HuH-7 (cell line): ENCODE data around the gene PLEKHA6.

Experiments
- DNase-seq: peaks from one replicate; pipeline ENCODE4 v3.0.0; 2011; ENCODE audit warnings: low spot score

The PLEKHA6 gene

DNA sequence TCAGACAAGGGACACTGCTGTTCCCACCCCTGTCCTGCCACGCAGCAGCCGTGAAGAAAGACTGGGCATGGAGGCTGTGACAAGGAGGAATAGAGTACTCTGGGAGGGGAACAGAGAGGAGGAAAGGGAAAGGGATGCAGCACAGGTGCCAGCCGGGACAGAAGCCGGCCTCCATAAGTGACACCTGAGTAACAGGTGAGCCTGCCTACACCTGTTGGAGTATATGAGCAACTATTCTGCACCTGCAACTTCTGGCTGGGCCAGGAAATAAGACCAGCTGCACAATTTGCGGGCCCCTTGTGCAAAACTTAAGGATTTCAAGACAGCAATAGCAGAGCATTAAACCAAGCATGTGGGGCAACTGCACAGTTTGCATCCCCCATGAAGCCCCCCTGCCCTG, 73.4 kb downstream of the PLEKHA6 start:
- no peak for DNase-seq

DNA sequence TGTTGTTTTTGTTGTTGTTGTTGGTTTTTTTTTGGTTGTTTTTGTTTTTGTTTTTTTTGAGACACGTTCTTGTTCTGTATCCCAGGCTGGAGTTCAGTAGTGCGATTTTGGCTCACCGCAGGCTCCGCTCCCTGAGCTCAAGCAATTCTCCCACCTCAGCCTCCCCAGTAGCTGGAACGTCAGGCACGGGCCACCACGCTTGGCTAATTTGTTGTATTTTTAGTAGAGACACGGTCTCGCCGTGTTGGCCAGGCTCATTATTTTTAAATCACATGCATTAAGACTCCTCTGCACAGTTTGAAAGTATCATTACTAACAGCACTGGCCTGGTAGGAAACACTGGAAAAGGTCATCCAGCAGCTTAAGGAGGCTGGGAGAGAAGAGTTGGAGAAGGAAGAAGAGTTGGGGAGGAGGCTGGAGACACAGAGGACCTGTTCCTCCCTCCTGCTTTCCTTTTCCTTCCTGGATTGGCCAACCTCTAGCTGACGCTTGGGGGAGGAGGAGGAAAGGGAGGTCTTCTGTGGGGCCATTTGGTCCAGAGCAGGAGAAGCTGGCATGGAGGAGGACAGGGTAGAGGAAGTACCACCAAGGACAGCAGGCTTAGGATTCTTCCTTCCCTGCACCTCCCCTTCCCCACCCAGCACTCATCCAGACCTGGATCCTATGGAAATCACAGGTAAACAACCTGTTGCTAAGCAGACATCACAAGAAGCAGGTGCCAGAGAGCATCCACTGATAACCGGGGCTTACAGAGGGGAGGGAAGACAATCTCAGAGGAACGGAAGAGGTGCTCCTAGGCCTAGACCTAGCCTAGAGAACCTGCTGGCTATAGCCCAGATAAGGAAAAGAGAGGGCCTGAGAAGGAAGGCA, 74.1 kb downstream of the PLEKHA6 start:
- no peak for DNase-seq

DNA sequence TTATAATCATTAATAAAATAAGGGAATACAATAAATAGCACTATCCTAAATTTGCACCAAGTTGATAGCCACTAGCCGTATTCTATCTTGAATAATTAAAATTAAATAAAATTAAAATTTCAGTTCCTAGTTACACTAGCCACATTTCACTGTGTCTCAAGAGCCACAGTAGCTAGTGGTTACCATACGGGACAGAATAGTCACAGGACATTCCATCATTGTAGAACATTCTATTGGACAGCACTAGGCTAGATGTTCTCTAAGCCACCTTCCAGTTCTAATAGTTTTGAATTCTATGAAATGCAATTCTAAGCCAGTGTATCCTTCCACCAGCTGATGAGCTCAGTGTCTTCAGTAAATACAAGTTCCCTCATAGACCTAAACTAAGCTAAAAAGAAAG, 74.8 kb downstream of the PLEKHA6 start:
- DNase-seq: no peak

DNA sequence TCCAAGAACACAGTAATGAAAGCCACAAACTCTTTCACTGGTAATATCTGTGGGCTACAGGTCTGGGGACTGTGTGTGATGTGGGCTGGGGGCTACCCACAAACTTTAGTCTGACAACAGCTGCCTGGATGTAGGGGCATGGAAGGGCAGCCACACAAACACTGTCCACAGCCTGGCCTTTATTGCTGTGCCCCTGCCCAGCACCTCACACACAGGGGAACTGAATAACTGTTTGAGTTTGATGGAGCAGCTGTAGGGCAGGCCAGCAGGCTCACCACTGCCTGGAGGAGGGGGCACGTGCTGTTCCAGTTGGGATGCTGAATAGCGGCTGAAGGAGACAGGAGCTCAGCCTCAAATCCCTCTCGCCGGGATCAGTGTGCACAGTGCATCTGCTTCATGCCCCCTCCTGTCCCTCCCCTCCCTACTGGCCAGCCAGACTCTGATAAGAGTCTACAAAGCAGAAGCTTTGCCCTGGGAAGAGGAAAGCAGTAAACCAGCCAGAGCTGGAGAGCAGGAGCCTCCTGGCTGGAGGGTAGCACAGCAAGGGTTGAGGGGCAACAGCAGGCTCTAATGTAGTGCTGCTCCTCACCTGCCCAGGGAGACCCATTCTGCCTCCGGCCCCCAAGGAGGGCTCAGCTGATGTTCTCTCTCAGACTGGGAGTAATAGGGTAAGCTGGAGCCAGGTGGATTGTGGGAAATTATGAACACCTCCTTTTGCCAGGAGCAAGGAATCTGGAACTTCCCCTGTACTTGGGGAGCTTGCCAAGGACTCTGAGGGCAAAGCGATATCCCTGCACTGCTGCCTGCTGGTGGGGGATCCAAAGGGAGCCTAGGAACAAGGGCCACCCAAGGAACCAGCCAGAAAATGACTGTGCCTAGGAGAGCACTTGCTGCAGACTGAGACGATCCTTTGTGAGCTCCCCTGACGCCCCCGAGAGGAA, 75.7 kb downstream of the PLEKHA6 start:
- no peak for DNase-seq

DNA sequence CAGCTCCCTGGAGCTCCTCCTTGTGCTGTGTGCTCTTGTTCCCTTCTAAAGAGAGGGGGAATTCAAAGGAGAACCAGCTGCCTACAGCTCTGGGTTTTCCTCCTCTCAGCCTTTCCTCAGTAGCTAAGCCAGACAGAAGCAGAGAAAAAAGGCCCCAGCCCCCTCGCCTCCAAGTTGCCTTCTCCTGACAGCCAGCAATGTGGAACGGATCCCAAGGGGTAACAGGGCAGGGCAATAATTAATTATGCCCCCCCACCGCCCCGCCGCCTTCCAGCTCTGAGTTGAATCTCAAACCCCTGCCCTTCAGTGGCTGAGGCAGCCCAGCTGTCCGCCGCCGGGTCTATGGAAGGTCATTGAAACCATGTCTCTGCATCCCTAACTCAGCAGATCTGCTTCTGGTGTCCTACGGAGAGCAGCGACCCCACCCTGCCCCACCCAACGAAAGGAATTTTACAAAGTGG, 76.9 kb downstream of the PLEKHA6 start:
- no peak for DNase-seq

DNA sequence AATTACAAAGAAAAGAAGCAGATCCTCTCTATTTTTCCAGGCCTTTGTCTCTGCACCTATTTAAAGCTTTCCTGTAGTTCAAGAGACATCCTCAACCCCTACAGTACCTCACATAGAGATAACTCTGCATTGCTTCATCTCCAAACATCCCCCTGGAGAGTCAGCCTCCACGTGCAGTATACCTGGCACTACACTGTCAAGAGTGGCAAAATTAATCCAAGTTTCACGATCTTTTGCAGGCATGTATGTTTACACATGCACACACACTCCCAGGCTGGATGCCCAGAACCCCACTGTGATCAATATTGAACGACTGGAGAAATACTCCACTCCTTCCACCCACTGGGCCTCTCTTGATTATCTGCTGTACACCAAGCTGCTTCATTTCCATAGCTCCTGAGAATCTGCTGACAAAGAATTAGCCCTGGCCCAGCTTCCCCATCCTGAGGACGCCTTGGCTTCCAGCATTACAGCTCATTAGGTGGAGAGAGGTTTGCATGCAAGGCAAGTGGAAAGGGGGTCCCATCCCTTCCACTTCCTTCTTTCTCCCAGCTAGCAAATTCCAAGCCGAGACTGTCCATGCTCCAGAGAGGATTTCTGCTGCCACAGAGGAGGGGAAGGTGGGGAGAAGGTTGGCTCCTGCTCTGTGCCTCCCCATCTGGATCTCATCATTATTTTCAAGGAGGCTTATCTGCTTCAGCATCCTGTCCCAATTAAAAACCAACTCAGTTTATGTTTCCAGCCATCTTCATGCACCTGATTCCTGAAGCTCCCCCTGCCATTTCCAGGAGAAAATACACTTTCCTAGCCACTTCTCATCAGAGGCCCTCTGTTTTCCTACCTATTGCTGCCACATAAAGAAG, 79.4 kb downstream of the PLEKHA6 start:
- DNase-seq: no peak

DNA sequence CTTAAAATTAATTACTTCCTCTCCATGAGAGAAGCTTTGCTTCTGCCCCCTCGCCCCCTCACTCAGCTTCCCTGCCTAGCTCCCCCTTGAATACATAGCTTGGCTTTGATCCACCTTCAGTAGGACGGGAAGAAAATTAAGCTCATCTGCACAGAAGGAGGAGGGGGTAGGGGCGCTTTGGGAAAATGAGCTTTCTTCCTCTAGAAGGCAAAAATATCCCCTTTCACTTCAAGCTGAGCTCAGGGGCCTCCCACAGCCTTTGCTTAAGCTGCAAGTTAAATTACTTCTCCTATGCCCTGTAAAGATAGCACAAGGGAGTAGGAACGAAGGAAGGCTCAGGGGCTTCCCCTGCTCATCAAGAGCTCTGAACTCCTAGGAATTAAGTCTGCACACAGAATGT, 80.8 kb downstream of the PLEKHA6 start:
- no peak for DNase-seq

DNA sequence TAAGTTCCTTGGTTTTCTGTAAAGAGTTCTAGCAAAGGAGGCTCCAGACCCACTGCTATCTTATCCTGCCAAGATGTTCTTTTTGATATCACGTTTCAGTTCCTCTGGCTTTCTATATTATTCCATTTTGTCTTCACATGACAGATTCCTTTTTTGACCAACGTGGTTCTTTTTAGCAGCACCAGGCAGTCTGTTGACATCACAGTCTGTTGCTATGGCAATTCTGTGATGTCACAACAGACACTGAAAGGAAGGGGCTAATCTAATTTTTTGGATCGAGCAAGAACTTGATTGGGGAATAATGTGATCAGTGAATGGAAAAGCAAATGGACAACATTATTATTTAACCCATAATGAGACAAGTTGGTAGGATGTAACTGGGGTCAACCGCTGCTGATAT, 81.5 kb downstream of the PLEKHA6 start:
- DNase-seq: no peak

DNA sequence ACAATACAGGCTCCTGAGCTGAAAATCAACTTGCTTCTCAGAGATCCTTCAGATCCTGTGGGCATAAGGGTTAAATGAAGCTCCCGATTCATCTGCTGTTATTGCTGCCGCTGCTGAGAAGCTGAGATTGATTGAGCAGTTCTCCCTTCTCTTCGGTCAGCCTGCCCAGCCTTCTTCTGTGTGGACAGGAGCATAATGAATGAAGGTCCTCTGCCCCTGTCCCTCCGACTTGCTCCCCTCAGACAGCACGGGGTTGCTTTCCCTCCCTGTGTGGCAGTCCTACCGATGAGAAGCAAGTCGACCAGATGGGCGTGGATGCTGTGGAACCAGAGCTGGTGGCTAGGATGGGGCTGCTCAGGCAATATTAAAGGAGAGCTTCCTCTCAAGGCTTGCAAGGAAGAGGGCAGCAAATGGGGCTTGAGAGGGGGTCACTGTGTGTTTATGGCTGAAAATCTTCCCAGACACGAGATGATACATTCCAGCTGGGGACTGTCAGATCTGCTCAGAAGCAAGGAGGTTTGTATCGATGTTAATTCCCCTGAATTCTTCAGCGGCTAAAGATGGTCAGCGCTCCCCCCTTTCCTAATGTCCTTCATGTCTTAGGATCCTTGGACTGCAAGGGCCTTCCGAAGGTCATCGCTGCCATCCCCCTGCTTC, 82.0 kb downstream of the PLEKHA6 start:
- no peak for DNase-seq

DNA sequence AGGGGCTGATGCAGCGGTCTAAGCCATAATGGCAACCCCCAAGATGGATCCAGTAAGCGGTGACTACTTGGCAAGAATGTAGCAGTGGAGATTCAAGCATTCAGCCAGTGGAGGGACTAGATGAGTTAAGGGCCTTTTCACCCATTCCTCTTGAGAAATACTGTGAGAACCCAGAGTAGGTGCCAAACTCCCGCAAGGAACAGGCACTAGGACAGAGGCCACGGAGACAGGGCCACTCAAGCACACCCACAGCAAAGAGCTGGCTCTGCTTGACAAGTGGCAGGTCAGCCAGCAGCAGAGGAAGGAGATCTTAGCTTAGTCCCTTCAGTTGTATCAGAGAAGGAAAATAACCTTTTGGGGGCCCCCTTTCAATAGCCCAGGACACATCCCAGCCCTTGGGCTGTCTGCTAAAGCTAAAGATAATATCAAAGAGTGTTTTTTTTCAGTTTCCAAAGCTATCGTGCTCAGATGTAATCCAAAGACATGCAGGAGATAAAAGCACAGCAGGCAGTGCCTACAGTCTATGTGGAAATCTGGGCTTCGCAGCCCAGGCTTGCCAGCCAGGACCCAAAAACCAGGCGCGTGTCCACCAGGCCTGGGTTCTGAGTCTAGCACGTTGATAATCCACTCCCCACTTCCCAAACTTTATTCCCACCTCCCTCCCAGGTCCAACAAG, 83.9 kb downstream of the PLEKHA6 start:
- no peak for DNase-seq

DNA sequence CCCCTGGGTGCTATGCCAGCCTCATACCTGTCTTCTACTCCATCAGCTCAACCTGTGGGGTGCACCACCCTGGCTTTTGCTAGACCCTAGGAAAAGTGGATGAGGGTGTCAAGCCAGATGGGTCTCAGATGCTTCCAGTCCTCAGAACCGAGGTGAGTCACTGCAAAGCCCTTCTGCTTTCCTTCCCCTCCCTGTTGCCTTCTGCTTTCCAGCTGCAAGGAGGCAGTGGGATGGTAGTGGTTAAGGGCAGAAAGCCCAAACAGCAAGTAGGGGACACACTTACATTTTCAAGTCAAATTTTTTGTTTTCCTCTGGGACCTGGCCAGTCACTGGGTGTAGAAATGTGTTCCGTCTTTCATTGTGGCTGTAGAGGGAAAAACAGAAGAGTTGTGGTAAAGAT, 85.3 kb downstream of the PLEKHA6 start:
- no peak for DNase-seq

DNA sequence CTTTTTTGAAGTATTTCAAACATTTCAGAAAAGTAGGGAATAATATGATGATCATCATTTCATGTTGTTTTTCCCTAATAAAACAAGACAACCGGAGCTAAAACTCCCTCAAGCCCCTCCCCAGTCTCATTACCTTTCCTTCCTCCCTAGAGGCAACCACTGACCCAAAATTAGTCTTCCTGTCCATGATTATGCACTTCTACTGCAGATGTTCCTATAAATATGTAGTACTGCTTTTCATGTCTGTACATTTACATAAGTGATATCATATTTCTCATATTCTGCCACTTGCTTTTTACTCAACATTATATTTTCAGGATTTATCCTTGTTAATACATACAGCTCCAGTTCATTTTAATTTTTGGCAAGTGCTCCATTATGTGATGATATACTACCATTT, 87.2 kb downstream of the PLEKHA6 start:
- DNase-seq: no peak

DNA sequence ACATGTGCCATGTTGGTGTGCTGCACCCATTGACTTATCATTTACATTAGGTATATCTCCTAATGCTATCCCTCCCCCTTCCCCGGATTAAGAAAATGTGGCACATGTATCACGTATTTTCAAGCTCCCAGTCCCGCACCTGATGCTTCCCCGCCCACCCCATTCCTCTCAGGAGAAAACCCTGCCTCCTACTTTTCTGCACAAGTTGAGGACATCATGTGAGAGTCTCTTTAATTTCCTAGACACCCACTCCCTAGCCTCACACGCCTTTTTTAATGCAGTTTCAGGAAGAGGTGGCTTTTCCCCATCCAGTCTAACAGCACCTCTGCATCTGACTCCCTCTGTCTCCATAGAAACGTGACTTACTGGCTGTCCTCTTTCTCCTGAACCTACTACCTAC, 87.8 kb downstream of the PLEKHA6 start:
- no peak for DNase-seq

DNA sequence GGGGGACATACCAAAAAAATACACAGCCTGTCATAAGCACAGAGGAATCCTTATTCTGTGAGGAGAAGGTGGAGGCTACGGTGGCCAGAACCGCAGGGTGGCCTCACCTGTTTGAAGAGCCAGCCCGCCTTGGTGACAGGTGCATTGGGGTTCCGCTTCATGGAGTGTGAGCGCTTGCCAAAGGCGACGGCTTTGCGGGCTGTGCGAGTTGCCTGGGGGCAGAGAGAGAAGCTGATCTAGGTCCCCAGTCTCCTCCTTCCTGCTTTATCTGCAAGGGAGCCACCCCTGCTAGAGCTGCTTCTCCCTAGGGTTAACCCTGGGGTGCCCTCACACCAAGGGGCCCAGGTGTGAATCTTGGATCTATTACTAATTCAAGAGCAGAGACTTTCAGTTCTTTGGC, 91.6 kb downstream of the PLEKHA6 start:
- DNase-seq: no peak

DNA sequence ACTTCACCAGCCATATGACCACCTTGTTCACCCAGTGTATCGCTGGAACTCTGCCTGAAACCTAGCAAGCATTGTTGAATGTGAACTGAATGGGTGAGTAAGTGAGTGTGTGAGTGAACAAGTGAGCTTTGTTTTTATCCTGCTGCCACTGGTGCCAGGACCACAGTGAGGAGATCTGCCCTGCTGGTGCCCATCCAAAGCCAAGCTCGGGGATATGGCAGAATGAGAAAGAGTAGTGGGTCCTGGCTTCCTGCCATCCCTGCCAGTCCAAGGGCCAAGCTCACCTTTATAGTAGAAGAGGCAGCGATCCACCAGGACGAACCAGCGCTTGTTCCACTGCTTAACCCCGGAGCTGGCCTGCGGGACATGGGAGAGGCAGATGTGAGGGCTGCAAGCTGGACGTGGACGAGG, 92.5 kb downstream of the PLEKHA6 start:
- DNase-seq: no peak

DNA sequence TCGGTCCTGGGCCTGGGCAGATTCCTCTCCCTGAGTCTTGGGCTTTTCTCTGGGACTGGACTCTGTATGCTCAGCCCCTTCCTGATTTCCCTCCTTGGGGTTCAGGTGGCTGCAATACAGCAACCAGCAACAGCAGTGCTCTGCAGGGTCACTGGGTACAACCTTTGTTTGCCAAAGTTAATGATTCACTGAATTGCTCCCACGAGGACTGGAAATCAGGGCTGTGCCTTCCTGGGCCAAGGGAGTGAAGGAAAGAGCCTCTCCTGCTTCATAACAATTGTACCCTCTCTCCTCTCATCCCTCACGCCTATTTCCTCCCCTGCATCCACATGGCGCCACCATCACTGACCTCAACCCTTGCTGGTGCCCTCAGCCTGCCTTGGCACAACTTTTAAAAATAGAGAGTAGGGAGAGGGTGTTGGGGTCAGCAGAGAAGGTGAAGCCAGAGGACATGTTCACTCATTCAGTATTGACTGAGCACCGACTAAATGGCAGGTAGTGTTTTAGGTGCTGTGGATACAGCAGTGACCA, 93.2 kb downstream of the PLEKHA6 start:
- peak; percentile 97 for DNase-seq

DNA sequence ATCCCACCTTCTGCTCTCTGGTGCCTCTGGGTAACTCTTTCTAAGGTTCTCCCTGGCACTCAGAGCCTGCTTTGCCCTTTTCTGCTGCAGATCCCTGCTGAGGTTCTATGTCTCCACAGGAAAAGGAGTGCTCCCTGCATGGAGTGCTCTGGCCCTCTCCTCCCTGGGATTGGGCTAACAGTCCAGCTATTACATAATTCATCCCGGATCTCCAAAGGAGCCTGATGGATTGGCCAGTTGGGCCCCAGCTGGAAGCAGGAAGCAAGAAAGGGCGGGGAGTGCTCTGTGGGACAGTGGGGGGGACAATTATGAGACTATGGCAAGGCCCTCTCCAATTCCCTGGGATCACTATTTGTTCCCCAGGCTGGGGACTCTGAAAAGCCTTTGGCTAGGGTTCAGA, 94.1 kb downstream of the PLEKHA6 start:
- peak; percentile 23 for DNase-seq

DNA sequence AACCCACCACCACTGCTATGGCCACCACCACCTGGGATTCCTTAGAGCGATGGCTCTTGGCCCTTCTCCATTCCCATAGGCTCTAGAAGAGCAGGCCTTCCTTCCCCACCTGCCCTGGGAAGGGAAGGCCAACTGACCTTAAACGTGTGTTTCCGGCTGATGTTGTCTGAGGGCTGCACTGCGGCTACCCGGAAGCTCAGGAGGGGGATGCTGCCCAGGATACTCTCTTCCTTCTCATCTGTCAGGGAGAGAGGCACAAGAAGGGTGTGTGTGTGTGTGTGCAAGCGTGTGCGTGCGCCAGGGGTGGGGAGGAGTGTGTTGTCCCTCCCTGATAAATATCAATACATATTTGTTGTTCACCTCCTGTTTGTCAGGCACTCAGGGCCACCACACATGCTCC, 94.9 kb downstream of the PLEKHA6 start:
- no peak for DNase-seq

DNA sequence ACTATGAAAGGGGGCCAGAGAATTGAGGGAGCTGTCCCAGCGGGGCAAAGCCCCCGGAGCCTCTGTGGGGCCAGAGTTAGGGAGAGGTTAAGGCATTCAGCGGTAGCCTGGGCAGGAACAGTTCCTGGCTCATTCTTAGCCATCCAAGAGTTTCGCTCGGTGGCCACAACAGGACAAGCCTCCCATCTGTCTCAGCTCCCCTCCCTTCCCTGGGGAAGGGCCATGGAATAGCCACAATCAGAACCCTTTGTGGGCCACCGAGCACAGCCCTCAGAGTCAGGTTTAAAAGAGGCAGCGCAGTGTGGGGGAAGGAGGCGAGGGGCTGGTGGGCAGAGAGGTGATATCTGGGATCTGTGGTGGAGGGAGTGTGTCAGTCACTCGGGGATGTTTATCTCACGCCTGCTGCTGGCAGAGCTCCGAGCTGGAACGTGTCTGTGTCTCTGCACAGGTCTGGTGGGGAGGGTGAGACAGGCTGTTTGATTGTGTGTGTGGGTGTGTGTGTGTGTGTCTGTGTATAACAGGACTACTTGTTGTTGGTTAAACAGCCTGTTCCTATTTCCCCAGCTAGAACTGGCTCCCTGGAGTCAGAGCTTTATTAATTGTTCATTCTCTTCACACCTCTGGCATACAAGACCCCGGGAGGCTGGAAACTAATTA, 96.3 kb downstream of the PLEKHA6 start:
- DNase-seq: no peak
